Panc1 (cell line): ENCODE results near the gene SCG3. TPM values are rescaled to one million over a fixed set of nuclear protein-coding genes. Genes with fewer than 3 reads are reported as not detected.

Experiments
- ATAC-seq: fragments of 200-7000 bp; cut with Tn5 transposase; 2 replicates; pipeline ENCODE4 v1.9.1; 2020; ENCODE audit warnings: mild to moderate bottlenecking, moderate library complexity
- BruUV-seq: library from RNA; stranded (reverse); fragments of 400-500 nt; replicated peaks from 2 replicates; lab custom pipeline; 2021; lab: Mats Ljungman, UMichigan
- CTCF ChIA-PET: fragments of 300-600 bp; sonication (Branson Sonifier 250); formaldehyde crosslinking; loops from one replicate; lab custom pipeline; 2022; ENCODE audit warnings: antibody characterized with exemption; lab: Charles Lee
- POLR2A ChIA-PET: fragments of 300-600 bp; sonication (Branson Sonifier 250); formaldehyde crosslinking; loops from one replicate; lab custom pipeline; 2022; ENCODE audit warnings: antibody characterized with exemption; lab: Charles Lee
- DNase-seq: peaks from one replicate; pipeline ENCODE4 v3.0.0-alpha.2; 2010; ENCODE audit warnings: low read depth, low spot score
- H3K27ac ChIP-seq: 2 replicates; pipeline ENCODE4 v1.5.1; 2011; ENCODE audit warnings: mild to moderate bottlenecking, low read length, inconsistent platforms
- H3K27me3 ChIP-seq: fragments of 200-500 bp; sonication (Bioruptor generic); 2 replicates; pipeline ENCODE4 v1.6.0; 2014; ENCODE audit warnings: low read length, inconsistent platforms; ENCODE audit not compliant: control insufficient read depth, insufficient read depth
- H3K36me3 ChIP-seq: fragments of 200-500 bp; sonication (Bioruptor generic); 2 replicates; pipeline ENCODE4 v1.5.1; 2014; ENCODE audit warnings: inconsistent platforms, mild to moderate bottlenecking, low read length, moderate library complexity; ENCODE audit not compliant: control insufficient read depth, insufficient read depth
- H3K4me1 ChIP-seq: 2 replicates; pipeline ENCODE4 v1.5.1; 2011; ENCODE audit warnings: inconsistent platforms, mild to moderate bottlenecking, low read length, moderate library complexity; ENCODE audit not compliant: control insufficient read depth, insufficient read depth
- H3K4me3 ChIP-seq, 2 experiments: 2 replicates each; pipeline ENCODE4 v1.5.1; 2011 to 2012; ENCODE audit warnings: low read depth in 2 of 2, low read length in 2 of 2, mild to moderate bottlenecking in 2 of 2, inconsistent platforms in 1 of 2, moderate library complexity in 1 of 2
- H3K9me3 ChIP-seq: fragments of 200-500 bp; sonication (Bioruptor generic); 2 replicates; pipeline ENCODE4 v1.5.1; 2014; ENCODE audit warnings: low read depth, mild to moderate bottlenecking, inconsistent platforms, low read length, moderate library complexity; ENCODE audit not compliant: control insufficient read depth, insufficient read depth
- CTCF ChIP-seq: fragments of 450-650 bp; IDR thresholded peaks from 2 replicates; pipeline ENCODE4 v1.5.1; 2017; ENCODE audit warnings: mild to moderate bottlenecking
- POLR2AphosphoS5 ChIP-seq: IDR thresholded peaks from 2 replicates; pipeline ENCODE4 v1.6.1; 2012; ENCODE audit warnings: mild to moderate bottlenecking, low read depth, low read length, moderate library complexity
- REST ChIP-seq, 2 experiments: IDR thresholded peaks; 2 replicates each; pipeline ENCODE4 v1.6.1; 2011 to 2012; ENCODE audit warnings: low read depth in 2 of 2, control low read depth in 1 of 2, low read length in 1 of 2, mild to moderate bottlenecking in 1 of 2, moderate library complexity in 1 of 2; ENCODE audit not compliant: insufficient read depth in 1 of 2
- SIN3A ChIP-seq: IDR thresholded peaks from 2 replicates; pipeline ENCODE4 v1.6.1; 2012; ENCODE audit warnings: low read depth, mild to moderate bottlenecking, low read length, moderate library complexity, borderline replicate concordance; ENCODE audit not compliant: insufficient read depth
- TCF7L2 ChIP-seq: IDR thresholded peaks from 2 replicates; pipeline ENCODE4 v1.6.1; 2011; ENCODE audit warnings: mild to moderate bottlenecking, low read depth, low read length, inconsistent platforms
- in situ Hi-C: cut with HindIII; loops from 2 replicates; pipeline ENCODE4 v1.10.0; 2016; ENCODE audit warnings: low sequenced_read_pairs, low pct_unique_long_range_greater_than_20kb
- intact Hi-C: fragments of 100-400 bp; cut with micrococcal nuclease; formaldehyde crosslinking; loops from one replicate; pipeline ENCODE4 v1.10.0; 2022; ENCODE audit not compliant: unreplicated experiment
- total RNA-seq: library from RNA; stranded (reverse); gene quantifications from one replicate; pipeline ENCODE4 v1.2.1, GENCODE V29; 2021; ENCODE audit not compliant: unreplicated experiment

SCG3 gene
- total RNA-seq, 1 experiment from 2014 or later = 0.62 TPM

GRCh38 chr15:51696566-51696965 is 15.3 kb downstream of the SCG3 start:
- Histone ChIP-seq H3K36me3 (no peaks in the 10 kb centered on the region), H3K9me3 (no peaks in the 10 kb centered on the region), H3K4me3 (no peak overlapping the region), H3K27me3 (peaks cover 39% of the 10 kb centered on the region), H3K27ac (no peak overlapping the region), H3K4me1 (no peaks in the 10 kb centered on the region)
- intact Hi-C loops (no loop called here), in situ Hi-C loops (no loop called here)
- TF ChIP-seq POLR2AphosphoS5 (no peak), TCF7L2 (no peak), REST (IDR thresholded peaks at IDR 0.05; ENCODE audit: insufficient read depth in 1 of 2, low read depth in 2 of 2, low read length in 1 of 2) (no peak), CTCF (no peak), SIN3A (no peak)
- BruUV-seq = no TSS peak
- ChIA-PET CTCF (no interaction called here), POLR2A (no interaction called here)
- DNase-seq (no peak), ATAC-seq (no peak)

- ChIA-PET CTCF (no interaction called here), POLR2A (no interaction called here)
- ATAC-seq (no peak), DNase-seq (no peak)
- Histone ChIP-seq H3K27ac (no peak overlapping the region), H3K36me3 (no peaks in the 10 kb centered on the region), H3K27me3 (peaks cover 35% of the 10 kb centered on the region), H3K9me3 (no peaks in the 10 kb centered on the region), H3K4me3 (no peak overlapping the region), H3K4me1 (no peaks in the 10 kb centered on the region)
- no peak for TF ChIP-seq SIN3A
- TF ChIP-seq TCF7L2 = no peak
- no peak for TF ChIP-seq POLR2AphosphoS5
- TF ChIP-seq CTCF = no peak
- TF ChIP-seq REST (IDR thresholded peaks at IDR 0.05; ENCODE audit: insufficient read depth in 1 of 2, low read depth in 2 of 2, low read length in 1 of 2) = no peak
- in situ Hi-C loops = no loop called here
- no TSS peak for BruUV-seq
- intact Hi-C loops = no loop called here
These were observed 15.9 kb downstream of the SCG3 start for GRCh38 chr15:51697163-51697562.
